PC-3 (cell line): ENCODE results near the gene ECPAS. TPM values are rescaled to one million over a fixed set of nuclear protein-coding genes. Genes with fewer than 3 reads are reported as not detected.

ENCODE experiments used
- ATAC-seq: fragments of 200-7000 bp; cut with Tn5 transposase; 2 replicates; pipeline ENCODE4 v1.9.1; 2020; ENCODE audit warnings: mild to moderate bottlenecking, moderate library complexity
- BruUV-seq: library from RNA; stranded (reverse); fragments of 400-500 nt; replicated peaks from 2 replicates; lab custom pipeline; 2021; lab: Mats Ljungman, UMichigan
- CTCF ChIA-PET: fragments of 300-600 bp; sonication (Branson Sonifier 250); formaldehyde crosslinking; loops from one replicate; lab custom pipeline; 2022; ENCODE audit warnings: antibody characterized with exemption; lab: Charles Lee
- POLR2A ChIA-PET: fragments of 300-600 bp; sonication (Branson Sonifier 250); formaldehyde crosslinking; loops from one replicate; lab custom pipeline; 2022; ENCODE audit warnings: antibody characterized with exemption; ENCODE audit not compliant: unreplicated experiment; lab: Charles Lee
- DNase-seq: peaks from one replicate; pipeline ENCODE4 v3.0.0-alpha.2; 2015
- H2AFZ ChIP-seq: fragments of 300-600 bp; sonication (generic); 2 replicates; pipeline ENCODE4 v1.6.0; 2016; ENCODE audit warnings: antibody characterized with exemption, low read length
- H3F3A ChIP-seq: fragments of 300-600 bp; sonication (generic); one replicate; pipeline ENCODE4 v1.6.0; 2017; ENCODE audit warnings: antibody characterized with exemption, low read length, control low read depth, mild to moderate bottlenecking; ENCODE audit not compliant: unreplicated experiment
- H3K27ac ChIP-seq: fragments of 300-600 bp; sonication (generic); 2 replicates; pipeline ENCODE4 v1.5.1; 2016; ENCODE audit warnings: mild to moderate bottlenecking, low read length
- H3K27me3 ChIP-seq: fragments of 300-600 bp; sonication (generic); 2 replicates; pipeline ENCODE4 v1.6.1; 2016; ENCODE audit warnings: low read length, mixed read lengths
- H3K36me3 ChIP-seq: fragments of 300-600 bp; sonication (generic); 2 replicates; pipeline ENCODE4 v1.6.1; 2016; ENCODE audit warnings: low read depth, mixed run types, low read length, mixed read lengths
- H3K4me1 ChIP-seq: fragments of 300-600 bp; sonication (generic); 2 replicates; pipeline ENCODE4 v1.5.1; 2016; ENCODE audit warnings: low read length; ENCODE audit not compliant: insufficient read depth
- H3K4me2 ChIP-seq: fragments of 300-600 bp; sonication (generic); 2 replicates; pipeline ENCODE4 v1.6.0; 2016; ENCODE audit warnings: low read length
- H3K4me3 ChIP-seq: fragments of 300-600 bp; sonication (generic); 2 replicates; pipeline ENCODE4 v1.5.1; 2016; ENCODE audit warnings: mild to moderate bottlenecking, low read length, mixed read lengths
- H3K79me2 ChIP-seq: fragments of 300-600 bp; sonication (generic); 2 replicates; pipeline ENCODE4 v1.6.1; 2017; ENCODE audit warnings: low read length, mixed read lengths
- H3K9ac ChIP-seq: fragments of 300-600 bp; sonication (generic); 2 replicates; pipeline ENCODE4 v1.6.0; 2016; ENCODE audit warnings: mild to moderate bottlenecking, low read length
- H3K9me2 ChIP-seq: fragments of 300-600 bp; sonication (generic); replicated peaks from 2 replicates; pipeline ENCODE4 v1.6.1; 2016; ENCODE audit warnings: mixed run types, low read length, mixed read lengths
- H3K9me3 ChIP-seq: fragments of 300-600 bp; sonication (generic); 2 replicates; pipeline ENCODE4 v1.6.1; 2016; ENCODE audit warnings: low read length, mixed read lengths
- H4K20me1 ChIP-seq: fragments of 300-600 bp; sonication (generic); 2 replicates; pipeline ENCODE4 v1.6.1; 2016; ENCODE audit warnings: low read length, mixed read lengths
- EZH2 ChIP-seq: fragments of 300-600 bp; sonication (generic); IDR thresholded peaks from one replicate; pipeline ENCODE4 v1.6.1; 2017; ENCODE audit warnings: antibody characterized with exemption, mild to moderate bottlenecking, low read length; ENCODE audit not compliant: unreplicated experiment
- EZH2phosphoT487 ChIP-seq: fragments of 300-600 bp; sonication (generic); IDR thresholded peaks from 2 replicates; pipeline ENCODE4 v1.6.1; 2018; ENCODE audit warnings: mild to moderate bottlenecking, antibody characterized with exemption, low read length, borderline replicate concordance
- intact Hi-C: fragments of 100-400 bp; cut with micrococcal nuclease; formaldehyde crosslinking; loops from 2 replicates; pipeline ENCODE4 v1.9.0; 2023
- total RNA-seq: library from RNA; depleted of rRNA; stranded (reverse); fragments of >200 nt; gene quantifications from 2 replicates; pipeline ENCODE4 v1.2.3, GENCODE V29; 2014
- TF ChIP-seq, protein P1 (sequence below): fragments of 300-600 bp; sonication (generic); conservative IDR thresholded peaks from 2 replicates; pipeline ENCODE4 v1.5.1; 2017; ENCODE audit warnings: antibody characterized with exemption, low read depth, mild to moderate bottlenecking, low read length

Gene ECPAS
- total RNA-seq, 1 experiment from 2014 or later = 69.0 TPM

DNA sequence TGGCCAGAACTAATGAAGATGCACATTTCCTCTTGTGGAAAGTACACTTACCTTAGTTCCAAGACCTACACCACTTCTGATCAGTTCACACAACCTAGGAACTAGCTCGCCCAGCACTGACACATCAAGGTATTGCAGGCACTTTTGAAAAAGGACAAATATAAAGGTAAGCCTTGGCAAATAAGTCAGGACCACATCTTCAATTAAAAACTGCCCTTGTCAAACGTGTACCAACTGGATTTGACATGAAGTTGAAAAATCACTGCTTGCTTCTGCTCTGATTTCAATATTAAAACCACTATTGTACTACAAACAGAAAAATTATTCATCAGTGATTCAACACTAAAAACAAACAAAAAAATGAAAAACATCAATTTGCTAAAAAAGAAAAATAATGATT is 109.1 kb downstream of the ECPAS start:
- Histone ChIP-seq H3F3A (peaks cover 4% of the 10 kb centered on the region), H3K4me2 (peak overlapping the region; percentile 54), H3K27ac (peak overlapping the region; percentile 83), H3K79me2 (no peaks in the 10 kb centered on the region), H3K4me3 (0 out of 2 replicates have a peak overlapping the region, but pooled peaks have one; percentile 8), H3K9me3 (no peaks in the 10 kb centered on the region), H3K4me1 (peaks cover 27% of the 10 kb centered on the region), H3K36me3 (peaks cover 54% of the 10 kb centered on the region), H4K20me1 (no peaks in the 10 kb centered on the region), H3K9me2 (no peaks in the 10 kb centered on the region), H3K9ac (no peak overlapping the region), H2AFZ (no peak overlapping the region), H3K27me3 (no peaks in the 10 kb centered on the region)
- TF ChIP-seq, protein P1, sequence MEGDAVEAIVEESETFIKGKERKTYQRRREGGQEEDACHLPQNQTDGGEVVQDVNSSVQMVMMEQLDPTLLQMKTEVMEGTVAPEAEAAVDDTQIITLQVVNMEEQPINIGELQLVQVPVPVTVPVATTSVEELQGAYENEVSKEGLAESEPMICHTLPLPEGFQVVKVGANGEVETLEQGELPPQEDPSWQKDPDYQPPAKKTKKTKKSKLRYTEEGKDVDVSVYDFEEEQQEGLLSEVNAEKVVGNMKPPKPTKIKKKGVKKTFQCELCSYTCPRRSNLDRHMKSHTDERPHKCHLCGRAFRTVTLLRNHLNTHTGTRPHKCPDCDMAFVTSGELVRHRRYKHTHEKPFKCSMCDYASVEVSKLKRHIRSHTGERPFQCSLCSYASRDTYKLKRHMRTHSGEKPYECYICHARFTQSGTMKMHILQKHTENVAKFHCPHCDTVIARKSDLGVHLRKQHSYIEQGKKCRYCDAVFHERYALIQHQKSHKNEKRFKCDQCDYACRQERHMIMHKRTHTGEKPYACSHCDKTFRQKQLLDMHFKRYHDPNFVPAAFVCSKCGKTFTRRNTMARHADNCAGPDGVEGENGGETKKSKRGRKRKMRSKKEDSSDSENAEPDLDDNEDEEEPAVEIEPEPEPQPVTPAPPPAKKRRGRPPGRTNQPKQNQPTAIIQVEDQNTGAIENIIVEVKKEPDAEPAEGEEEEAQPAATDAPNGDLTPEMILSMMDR = no peak
- no peak for TF ChIP-seq EZH2
- no peak for TF ChIP-seq EZH2phosphoT487
- DNase-seq (peak; percentile 55), ATAC-seq (peak; percentile 68)
- CTCF ChIA-PET = no interaction called here
- POLR2A ChIA-PET = no interaction called here
- intact Hi-C loops = loop anchor here (1.0 kb wide), 1 partner anchor 26 kb away; no protein-coding TSS in a partner anchor
- BruUV-seq = no TSS peak

DNA sequence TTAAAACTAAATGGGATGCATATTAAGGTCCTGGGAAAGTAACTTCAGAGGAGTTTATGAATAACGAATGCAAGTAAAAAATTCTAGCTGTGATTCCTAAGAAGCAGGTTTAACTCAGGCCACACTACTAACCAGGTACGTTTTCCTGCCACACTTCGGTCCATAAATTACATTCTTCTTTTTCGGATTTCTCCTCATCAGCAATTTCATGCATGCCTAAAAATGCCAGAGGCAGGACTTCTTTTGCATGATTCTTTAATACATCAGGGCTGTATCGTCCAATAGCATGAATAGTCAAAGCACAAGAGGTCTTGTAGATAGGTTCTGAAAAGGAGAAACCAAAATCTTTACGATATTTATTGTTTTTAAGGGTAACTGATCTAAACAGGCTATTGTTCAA is 111.9 kb downstream of the ECPAS start:
- POLR2A ChIA-PET = no interaction called here
- TF ChIP-seq EZH2 (no peak), EZH2phosphoT487 (no peak)
- TF ChIP-seq, protein P1 = no peak
- no peak overlapping the region for H3K9ac ChIP-seq
- CTCF ChIA-PET = no interaction called here
- no peak overlapping the region for H3K4me2 ChIP-seq
- ATAC-seq = no peak
- H3K9me2 ChIP-seq = no peaks in the 10 kb centered on the region
- no peaks in the 10 kb centered on the region for H3K9me3 ChIP-seq
- H3K4me3 ChIP-seq = no peak overlapping the region
- H2AFZ ChIP-seq = no peak overlapping the region
- H3K4me1 ChIP-seq = peaks cover 27% of the 10 kb centered on the region
- no peaks in the 10 kb centered on the region for H4K20me1 ChIP-seq
- no TSS peak for BruUV-seq
- H3K27me3 ChIP-seq = no peaks in the 10 kb centered on the region
- H3K79me2 ChIP-seq = no peaks in the 10 kb centered on the region
- H3K36me3 ChIP-seq = peaks cover 64% of the 10 kb centered on the region
- intact Hi-C loops = no loop called here
- no peak overlapping the region for H3K27ac ChIP-seq
- DNase-seq = no peak
- peaks cover 4% of the 10 kb centered on the region for H3F3A ChIP-seq

DNA sequence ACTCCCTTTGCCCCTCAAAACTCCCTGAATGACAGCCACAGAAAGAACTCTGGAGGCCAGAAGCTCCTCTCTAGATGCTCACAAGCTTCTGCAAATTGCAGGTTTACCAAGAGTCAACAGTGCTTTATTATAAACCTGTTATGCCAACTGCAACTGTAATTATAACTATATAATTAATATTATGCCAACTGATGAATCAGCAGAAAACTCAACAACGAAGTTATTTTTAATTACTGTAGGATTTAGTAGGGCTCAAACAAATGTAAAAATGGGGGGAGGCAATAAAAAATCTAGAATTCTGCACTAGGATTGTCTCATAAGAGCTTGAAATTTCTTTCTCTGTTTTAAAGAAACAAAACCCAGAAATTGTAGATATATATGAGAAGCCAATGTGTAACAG is 117.2 kb downstream of the ECPAS start:
- Histone ChIP-seq H3F3A (no peaks in the 10 kb centered on the region), H3K4me1 (no peaks in the 10 kb centered on the region), H3K9me3 (no peaks in the 10 kb centered on the region), H2AFZ (no peak overlapping the region), H3K27ac (no peak overlapping the region), H3K9me2 (no peaks in the 10 kb centered on the region), H3K36me3 (peaks cover 56% of the 10 kb centered on the region), H3K4me2 (no peak overlapping the region), H3K4me3 (no peak overlapping the region), H4K20me1 (no peaks in the 10 kb centered on the region), H3K79me2 (no peaks in the 10 kb centered on the region), H3K27me3 (no peaks in the 10 kb centered on the region), H3K9ac (no peak overlapping the region)
- intact Hi-C loops = no loop called here
- ATAC-seq = no peak
- TF ChIP-seq, protein P1 = no peak
- no peak for TF ChIP-seq EZH2phosphoT487
- TF ChIP-seq EZH2 = no peak
- no peak for DNase-seq
- no TSS peak for BruUV-seq
- POLR2A ChIA-PET = no interaction called here
- CTCF ChIA-PET = no interaction called here
